Left ventricle myocardium inferior (tissue), 1 donor: ENCODE data around the gene PEAR1. TPM values are rescaled to one million over a fixed set of nuclear protein-coding genes. Genes with fewer than 3 reads are reported as not detected.
"Not testable (repeated sequence)": the region's sequence is repeated elsewhere in the genome, so short reads cannot be mapped to it uniquely, and the experiment has no call there.

ENCODE experiments used
- DNase-seq: peaks from one replicate; pipeline ENCODE4 v3.0.0-alpha.2; 2020
- H3K27ac ChIP-seq: fragments of 200-600 bp; replicated peaks from 2 replicates; pipeline ENCODE4 v1.8.0; 2021
- H3K27me3 ChIP-seq: fragments of 200-600 bp; 2 replicates; pipeline ENCODE4 v1.8.0; 2021; ENCODE audit warnings: low read depth
- H3K36me3 ChIP-seq: fragments of 200-600 bp; 2 replicates; pipeline ENCODE4 v1.8.0; 2021
- H3K4me1 ChIP-seq: fragments of 200-600 bp; 2 replicates; pipeline ENCODE4 v1.8.0; 2021
- H3K4me3 ChIP-seq: fragments of 200-600 bp; 2 replicates; pipeline ENCODE4 v1.8.0; 2021; ENCODE audit warnings: mild to moderate bottlenecking, moderate library complexity
- H3K9me3 ChIP-seq: fragments of 200-600 bp; replicated peaks from 2 replicates; pipeline ENCODE4 v1.8.0; 2021
- intact Hi-C: fragments of 100-400 bp; cut with micrococcal nuclease; formaldehyde crosslinking; loops from one replicate; pipeline ENCODE4 v1.11.0; 2022
- total RNA-seq: library from RNA; stranded (reverse); fragmentation: NEBNext Ultra II Directional; extraction: Animal tissue kit (Norgen Biotek cat#: 25700); gene quantifications from one replicate; pipeline ENCODE4 v1.2.1, GENCODE V29; 2021
- TF ChIP-seq, protein P1 (sequence below): fragments of 200-600 bp; IDR thresholded peaks from 2 replicates; pipeline ENCODE4 v1.8.0; 2021; ENCODE audit warnings: antibody characterized with exemption, mild to moderate bottlenecking, borderline replicate concordance
- donor health status: DM: no; HTN: yes; CAD: no; lungs with severe emphysema.

PEAR1 gene
- total RNA-seq, 1 donor from 2014 or later: 7.1 TPM

- no peaks in the 10 kb centered on the region for H3K36me3 ChIP-seq
- intact Hi-C loops: no loop called here
- TF ChIP-seq, protein P1, sequence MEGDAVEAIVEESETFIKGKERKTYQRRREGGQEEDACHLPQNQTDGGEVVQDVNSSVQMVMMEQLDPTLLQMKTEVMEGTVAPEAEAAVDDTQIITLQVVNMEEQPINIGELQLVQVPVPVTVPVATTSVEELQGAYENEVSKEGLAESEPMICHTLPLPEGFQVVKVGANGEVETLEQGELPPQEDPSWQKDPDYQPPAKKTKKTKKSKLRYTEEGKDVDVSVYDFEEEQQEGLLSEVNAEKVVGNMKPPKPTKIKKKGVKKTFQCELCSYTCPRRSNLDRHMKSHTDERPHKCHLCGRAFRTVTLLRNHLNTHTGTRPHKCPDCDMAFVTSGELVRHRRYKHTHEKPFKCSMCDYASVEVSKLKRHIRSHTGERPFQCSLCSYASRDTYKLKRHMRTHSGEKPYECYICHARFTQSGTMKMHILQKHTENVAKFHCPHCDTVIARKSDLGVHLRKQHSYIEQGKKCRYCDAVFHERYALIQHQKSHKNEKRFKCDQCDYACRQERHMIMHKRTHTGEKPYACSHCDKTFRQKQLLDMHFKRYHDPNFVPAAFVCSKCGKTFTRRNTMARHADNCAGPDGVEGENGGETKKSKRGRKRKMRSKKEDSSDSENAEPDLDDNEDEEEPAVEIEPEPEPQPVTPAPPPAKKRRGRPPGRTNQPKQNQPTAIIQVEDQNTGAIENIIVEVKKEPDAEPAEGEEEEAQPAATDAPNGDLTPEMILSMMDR: no peak
- no peaks in the 10 kb centered on the region for H3K9me3 ChIP-seq
- DNase-seq: no peak
- peaks cover 39% of the 10 kb centered on the region for H3K4me1 ChIP-seq
- no peak overlapping the region for H3K4me3 ChIP-seq
- no peak overlapping the region for H3K27ac ChIP-seq
- H3K27me3 ChIP-seq: peaks cover 98% of the 10 kb centered on the region
These were observed 31.1 kb downstream of the PEAR1 start for GRCh38 chr1:156924478-156925153.

DNA sequence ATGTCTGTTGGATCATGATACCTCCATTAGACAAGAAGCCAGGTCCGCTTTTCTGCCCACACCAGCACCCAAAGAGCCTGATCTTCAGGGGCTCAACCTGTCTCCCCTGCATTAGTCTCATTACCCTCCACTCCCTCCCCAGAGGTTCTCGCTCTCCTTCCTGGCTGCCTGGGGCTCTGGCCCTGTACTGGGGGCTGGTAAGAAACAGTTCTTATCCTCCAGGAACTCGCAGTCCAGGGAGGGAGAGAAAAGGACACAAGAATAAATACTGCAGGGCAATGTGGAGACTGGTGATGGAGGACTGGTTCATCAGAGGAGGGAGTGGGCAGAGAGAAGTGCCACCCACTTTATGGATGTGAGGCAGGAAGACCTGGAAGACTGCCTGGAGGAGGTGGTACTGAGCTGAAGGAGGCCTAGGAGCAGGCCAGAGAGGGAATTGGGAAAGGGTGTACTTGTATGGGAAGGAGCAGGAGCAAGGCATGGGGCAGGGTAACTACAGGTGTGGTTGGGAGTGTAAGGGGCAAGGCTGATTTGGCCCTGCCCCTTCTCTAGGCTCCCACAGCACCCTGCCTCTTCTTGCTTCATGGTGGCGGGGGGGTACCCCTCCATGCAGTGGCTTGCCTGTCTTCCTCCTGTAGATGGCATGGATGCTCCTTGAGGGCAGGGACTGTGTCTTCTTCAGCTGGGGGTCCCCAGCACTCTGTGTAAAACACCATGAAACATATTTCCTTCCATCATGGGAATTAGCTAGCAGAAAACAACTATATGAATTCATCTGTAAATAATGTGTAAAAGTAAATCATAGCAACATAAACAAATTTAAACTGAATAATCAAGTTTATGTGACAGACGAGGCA lies 31.9 kb downstream of the PEAR1 start:
- Histone ChIP-seq H3K4me3 (no peak overlapping the region), H3K4me1 (peaks cover 32% of the 10 kb centered on the region), H3K36me3 (no peaks in the 10 kb centered on the region), H3K27me3 (peaks cover 91% of the 10 kb centered on the region), H3K27ac (no peak overlapping the region), H3K9me3 (no peaks in the 10 kb centered on the region)
- intact Hi-C loops: no loop called here
- DNase-seq: no peak
- TF ChIP-seq, protein P1: no peak

GRCh38 chr1:156926175-156926574 lies 32.7 kb downstream of the PEAR1 start:
- TF ChIP-seq, protein P1: no peak
- Histone ChIP-seq H3K36me3 (no peaks in the 10 kb centered on the region), H3K27me3 (peaks cover 83% of the 10 kb centered on the region), H3K9me3 (no peaks in the 10 kb centered on the region), H3K4me1 (peaks cover 26% of the 10 kb centered on the region), H3K4me3 (no peak overlapping the region), H3K27ac (no peak overlapping the region)
- intact Hi-C loops: no loop called here
- peak; percentile 50 for DNase-seq

GRCh38 chr1:156926695-156927094 lies 33.2 kb downstream of the PEAR1 start:
- DNase-seq, H3K9me3 ChIP-seq, H3K4me3 ChIP-seq, H3K27ac ChIP-seq, intact Hi-C loops, H3K36me3 ChIP-seq: not testable (repeated sequence)
- H3K4me1 ChIP-seq: peaks cover 29% of the 10 kb centered on the region
- peaks cover 80% of the 10 kb centered on the region for H3K27me3 ChIP-seq

DNA sequence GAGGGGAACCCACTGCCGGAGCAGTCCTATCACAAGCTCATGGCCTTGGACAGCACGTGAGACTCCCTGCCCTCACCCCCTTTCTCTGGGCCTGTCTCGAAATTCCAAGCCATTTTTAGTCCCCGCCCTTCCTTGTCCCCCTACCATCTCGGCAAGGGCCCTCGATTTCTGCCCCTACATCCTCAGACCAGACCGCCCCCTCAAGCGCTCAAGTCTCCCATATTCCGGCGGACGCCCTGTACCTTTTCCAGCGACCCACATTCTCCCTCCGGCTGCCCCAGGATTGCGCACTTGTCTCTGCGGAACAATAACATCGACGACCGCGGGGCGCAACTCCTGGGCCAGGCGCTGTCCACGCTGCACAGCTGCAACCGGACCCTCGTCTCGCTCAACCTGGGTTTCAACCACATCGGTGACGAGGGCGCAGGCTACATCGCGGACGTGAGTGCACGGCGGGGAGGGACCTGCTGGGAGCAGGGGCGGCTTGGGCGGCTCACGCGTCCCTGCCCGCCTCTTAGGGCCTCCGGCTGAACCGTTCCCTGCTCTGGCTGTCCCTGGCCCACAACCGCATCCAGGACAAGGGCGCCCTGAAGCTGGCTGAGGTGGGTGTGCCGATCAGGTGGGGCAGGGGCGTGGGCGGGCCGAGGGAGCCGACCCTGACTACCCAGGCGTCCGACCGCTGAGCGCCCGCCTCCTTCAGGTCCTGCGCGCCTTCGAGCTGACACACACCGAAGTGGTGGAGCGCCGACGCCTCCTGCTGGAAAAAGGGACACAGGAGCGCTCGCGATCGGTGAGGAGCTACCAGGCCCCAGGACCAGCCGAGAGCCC lies 33.9 kb downstream of the PEAR1 start:
- TF ChIP-seq, protein P1: peak; percentile 77
- Histone ChIP-seq H3K36me3 (no peaks in the 10 kb centered on the region), H3K27ac (no peak overlapping the region), H3K4me3 (peak overlapping the region; percentile 58), H3K27me3 (peaks cover 72% of the 10 kb centered on the region), H3K4me1 (peaks cover 29% of the 10 kb centered on the region), H3K9me3 (no peaks in the 10 kb centered on the region)
- DNase-seq: peak; percentile 70
- intact Hi-C loops: no loop called here
